NCI-H2196 treated with DMSO at 0.1 percent for 48 hours (cell line): ENCODE results near the gene WDR41.
"Not testable (repeated sequence)": the region's sequence is repeated elsewhere in the genome, so short reads cannot be mapped to it uniquely, and the experiment has no call there.

Experiments used
- DNase-seq: peaks from one replicate; lab custom pipeline; 2025; ENCODE audit not compliant: unreplicated experiment; lab: John Stamatoyannopoulos, UW

Gene WDR41, protein sequence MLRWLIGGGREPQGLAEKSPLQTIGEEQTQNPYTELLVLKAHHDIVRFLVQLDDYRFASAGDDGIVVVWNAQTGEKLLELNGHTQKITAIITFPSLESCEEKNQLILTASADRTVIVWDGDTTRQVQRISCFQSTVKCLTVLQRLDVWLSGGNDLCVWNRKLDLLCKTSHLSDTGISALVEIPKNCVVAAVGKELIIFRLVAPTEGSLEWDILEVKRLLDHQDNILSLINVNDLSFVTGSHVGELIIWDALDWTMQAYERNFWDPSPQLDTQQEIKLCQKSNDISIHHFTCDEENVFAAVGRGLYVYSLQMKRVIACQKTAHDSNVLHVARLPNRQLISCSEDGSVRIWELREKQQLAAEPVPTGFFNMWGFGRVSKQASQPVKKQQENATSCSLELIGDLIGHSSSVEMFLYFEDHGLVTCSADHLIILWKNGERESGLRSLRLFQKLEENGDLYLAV

GRCh38 chr5:77491783-77492652, at the start of gene WDR41:
Gene WDR41 (minus strand): TSS chr5:77492316. CDS start chr5:77492220, 96 bp downstream.
- peak; percentile 84 for DNase-seq

GRCh38 chr5:77531297-77531696, 39.2 kb upstream of the WDR41 start:
- no peak for DNase-seq

- no peak for DNase-seq
Observed at GRCh38 chr5:77518304-77518703, 26.2 kb upstream of the WDR41 start.

DNA sequence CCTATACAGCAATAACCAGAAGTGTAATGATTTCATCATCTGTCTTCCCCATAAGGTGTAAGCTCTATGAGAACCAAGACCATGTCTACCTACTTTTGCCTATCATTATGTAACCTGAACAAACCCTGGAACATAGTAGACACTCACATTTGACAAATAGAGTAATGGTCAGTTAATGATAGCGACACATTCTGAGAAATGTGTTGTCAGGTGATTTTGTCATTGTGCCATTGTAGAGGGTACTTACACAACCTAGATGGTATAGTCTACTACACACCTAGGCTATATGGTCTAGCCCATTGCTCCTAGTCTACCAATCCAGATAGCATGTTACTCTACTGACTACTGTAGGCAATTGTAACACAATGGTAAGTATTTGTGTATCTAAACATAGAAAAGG, 22.3 kb upstream of the WDR41 start:
- DNase-seq, result no peak

DNA sequence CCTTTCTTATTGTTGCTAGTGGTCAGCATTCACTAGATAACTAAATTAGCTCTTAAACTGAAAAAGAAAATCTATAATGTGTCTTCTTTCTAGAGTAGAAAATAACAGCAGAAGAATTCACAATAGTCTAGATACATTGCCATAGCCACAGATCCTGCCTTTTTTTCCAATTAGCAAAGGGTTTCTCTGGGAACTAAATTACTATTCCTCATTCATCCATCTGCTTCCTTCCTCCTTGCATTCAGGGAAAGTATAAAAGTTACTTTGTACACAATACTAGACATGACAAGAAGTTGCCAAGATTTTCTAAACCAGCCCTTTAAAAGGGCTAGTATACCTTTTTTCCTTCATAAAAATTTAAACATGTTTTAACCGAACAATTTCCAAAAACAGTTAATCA, 21.2 kb upstream of the WDR41 start:
- no peak for DNase-seq

DNA sequence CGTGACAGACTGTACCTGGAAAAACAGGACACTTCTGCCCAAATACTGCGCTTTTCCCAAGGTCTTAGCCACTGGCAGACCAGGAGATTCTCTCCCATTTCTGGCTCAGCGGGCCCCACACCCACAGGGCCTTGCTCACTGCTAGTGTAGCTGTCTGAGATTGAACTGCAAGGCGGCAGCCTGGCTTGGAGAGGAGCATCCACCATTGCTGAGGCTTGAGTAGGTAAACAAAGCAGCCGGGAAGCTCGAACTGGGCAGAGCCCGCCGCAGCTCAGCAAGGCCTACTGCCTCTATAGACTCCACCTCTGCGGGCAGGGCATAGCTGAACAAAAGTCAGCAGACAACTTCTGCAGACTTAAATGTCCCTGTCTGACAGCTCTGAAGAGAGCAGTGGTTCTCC, 9.0 kb upstream of the WDR41 start:
- DNase-seq, result not testable (repeated sequence)

GRCh38 chr5:77499973-77500372, 7.9 kb upstream of the WDR41 start:
- DNase-seq, result no peak

GRCh38 chr5:77499441-77499840, 7.3 kb upstream of the WDR41 start:
- no peak for DNase-seq

GRCh38 chr5:77498952-77499351, 6.8 kb upstream of the WDR41 start:
- DNase-seq, result no peak

GRCh38 chr5:77494935-77495334, 2.8 kb upstream of the WDR41 start:
- no peak for DNase-seq

DNA sequence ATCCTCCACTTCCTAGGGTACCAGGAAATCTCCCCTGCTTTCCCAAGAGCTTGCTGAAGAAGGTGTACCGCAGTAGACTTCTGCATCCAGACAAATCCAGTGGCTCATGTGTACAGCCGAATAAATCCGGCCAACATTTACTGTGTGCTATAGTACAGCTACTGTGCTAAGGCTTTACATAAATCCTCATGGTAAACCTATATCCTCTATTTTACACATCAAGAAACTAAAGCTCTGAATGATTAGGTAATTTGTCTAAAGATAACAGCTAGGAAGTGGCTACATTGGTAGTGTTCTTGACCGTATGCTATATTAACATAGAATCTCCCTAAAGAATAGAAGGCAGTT, 511 bp upstream of the WDR41 start:
- DNase-seq, result no peak

DNA sequence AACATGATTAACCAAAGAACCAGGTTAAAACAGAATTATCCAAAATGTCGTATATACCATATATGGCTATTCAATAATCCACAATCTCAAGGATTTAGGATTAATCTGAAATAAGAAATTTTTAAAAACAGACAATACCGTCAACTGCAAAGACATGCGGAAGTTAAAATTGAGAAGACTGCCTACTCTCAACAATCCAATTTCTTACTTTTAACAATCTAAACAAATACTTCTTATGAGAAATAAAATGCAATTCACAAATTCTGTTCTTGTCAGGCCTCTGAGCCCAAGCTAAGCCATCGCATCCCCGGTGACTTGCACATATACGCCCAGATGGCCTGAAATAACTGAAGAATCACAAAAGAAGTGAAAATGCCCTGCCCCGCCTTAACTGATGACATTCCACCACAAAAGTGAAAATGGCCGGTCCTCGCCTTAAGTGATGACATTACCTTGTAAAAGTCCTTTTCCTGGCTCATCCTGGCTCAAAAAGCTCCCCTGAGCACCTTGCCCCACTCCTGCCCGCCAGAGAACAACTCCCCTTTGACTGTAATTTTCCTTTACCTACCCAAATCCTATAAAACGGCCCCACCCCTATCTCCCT, 1.3 kb downstream of the WDR41 start:
- not testable (repeated sequence) for DNase-seq

DNA sequence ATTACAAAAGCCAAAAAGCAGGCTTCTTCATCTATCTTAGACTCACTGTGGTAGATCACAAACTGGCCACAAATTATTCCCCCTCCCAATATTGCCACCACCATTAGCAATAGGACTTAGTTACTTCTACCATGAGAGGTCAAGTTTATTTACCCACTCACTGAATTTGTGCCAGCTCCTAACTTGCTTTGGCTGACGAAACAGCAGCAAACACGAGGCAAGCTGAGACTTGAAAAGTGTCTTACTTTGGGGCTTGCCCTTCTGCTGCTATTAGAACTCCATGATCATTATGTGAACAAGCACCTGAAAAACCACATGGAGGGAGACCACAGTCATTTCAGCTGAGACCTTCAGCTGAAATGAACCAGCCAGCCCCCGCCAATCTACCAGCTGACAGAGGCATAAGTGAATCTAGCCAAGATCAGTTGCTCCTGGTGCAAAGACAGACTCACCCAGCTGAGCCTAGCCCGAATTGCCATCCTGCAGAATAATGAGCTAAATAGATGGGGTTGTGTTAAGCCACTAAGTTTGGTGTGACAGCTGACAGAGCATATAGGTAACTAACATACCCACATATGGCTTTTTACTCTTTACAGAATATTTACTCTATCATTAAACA, 5.7 kb downstream of the WDR41 start:
- peak; percentile 14 for DNase-seq

GRCh38 chr5:77483682-77484081, 8.4 kb downstream of the WDR41 start:
- DNase-seq, result no peak

DNA sequence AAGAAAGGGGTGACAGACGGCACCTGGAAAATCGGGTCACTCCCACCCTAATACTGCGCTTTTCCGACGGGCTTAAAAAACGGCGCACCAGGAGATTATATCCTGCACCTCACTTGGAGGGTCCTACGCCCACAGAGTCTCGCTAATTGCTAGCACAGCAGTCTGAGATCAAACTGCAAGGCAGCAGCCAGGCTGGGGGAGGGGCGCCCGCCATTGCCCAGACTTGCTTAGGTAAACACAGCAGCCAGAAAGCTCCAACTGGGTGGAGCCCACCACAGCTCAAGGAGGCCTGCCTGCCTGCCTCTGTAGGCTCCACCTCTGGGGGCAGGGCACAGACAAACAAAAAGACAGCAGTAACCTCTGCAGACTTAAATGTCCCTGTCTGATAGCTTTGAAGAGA, 17.1 kb downstream of the WDR41 start:
- not testable (repeated sequence) for DNase-seq

DNA sequence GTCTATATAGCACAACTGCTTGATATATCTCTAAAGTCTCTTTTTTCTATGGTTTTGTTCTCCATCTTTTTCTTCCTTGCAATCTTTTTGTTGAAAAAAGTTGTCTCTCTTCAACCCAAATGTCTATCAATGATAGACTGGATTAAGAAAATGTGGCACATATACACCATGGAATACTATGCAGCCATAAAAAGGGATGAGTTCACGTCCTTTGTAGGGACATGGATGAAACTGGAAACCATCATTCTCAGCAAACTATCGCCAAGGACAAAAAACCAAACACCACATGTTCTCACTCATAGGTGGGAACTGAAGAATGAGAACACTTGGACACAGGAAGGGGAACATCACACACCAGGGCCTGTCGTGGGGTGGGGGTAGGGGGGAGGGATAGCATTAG, 23.2 kb downstream of the WDR41 start:
- DNase-seq, result not testable (repeated sequence)

DNA sequence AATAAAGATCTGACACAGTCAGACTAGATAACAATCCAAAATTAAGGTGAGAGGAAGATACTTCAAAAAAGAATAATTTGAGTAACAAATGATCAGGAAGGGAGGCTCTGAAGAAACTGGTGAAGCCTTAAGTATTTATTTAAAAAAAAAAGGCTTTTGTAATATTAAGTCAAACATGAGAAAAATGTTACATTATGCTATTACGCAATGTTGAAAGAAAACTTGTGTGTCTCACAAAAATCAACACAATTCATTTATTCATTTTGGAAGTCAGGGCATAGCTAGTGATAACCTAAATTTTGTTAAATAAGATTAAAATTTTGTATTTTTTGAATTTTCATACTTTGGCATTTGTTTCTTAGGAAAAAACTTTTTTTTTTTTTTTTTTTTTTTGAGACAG, 28.2 kb downstream of the WDR41 start:
- no peak for DNase-seq

GRCh38 chr5:77461287-77461686, 30.8 kb downstream of the WDR41 start:
- DNase-seq, result no peak

DNA sequence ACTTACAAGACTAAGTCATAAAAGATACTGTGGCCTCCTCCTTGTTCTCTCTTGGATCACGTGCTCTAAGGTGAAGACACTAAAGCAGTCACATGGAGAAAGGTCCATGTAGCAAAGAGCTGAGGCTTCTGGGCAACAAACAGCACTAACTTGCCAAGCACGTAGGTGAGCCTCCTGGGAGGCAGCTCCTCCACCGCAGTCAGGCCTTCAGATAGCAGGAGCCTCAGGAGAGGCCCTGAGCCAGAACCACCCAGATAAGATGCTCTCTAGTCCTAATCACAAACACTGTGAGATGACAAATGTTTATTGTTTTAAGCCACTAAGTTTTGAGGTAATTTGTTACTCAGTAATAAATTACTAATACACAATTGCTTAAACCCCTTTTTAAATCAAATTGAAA, 38.0 kb downstream of the WDR41 start:
- no peak for DNase-seq

DNA sequence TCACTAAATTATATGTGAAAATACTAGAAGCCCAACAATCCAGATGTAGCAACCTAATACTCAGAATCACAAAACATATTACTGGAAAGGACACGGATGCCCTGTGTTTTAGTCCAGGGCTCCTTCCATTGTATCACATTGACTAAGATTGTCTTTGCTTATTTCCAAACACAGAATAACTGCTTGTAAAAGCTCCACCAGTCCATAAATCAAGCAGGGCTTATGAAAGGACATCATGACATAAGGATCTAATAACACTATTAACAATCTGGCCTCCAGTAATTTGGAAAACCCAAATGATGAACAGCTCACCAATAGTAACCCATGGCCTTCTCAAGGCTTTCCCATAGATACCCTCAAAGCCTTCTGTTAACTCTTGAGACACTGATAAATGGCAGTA, 39.8 kb downstream of the WDR41 start:
- no peak for DNase-seq

DNA sequence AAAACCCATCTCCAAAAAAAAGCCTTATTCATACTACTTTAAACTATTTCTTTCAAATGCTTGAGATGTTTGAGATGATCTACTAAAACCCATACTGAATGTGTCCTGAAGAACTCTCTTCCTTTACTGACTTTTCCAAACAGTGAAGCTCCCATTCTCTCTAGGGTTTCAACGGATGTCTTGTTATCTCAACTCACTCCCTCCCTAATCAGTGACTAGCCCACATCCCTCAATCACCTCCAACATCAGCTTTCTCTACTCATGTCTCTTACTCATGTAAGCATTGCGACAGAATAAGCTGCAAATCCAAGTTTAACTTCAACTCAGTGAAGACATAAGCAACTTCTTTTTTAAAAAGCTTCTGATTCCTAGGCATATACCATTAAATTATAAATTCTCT, 42.1 kb downstream of the WDR41 start:
- DNase-seq, result no peak
